ENCODE data around the gene MYO5B. TPM values are rescaled to one million over a fixed set of nuclear protein-coding genes. Genes with fewer than 3 reads are reported as not detected.

MYO5B gene
- total RNA-seq, 1 donor from 2014 or later = 0.21 TPM

DNA sequence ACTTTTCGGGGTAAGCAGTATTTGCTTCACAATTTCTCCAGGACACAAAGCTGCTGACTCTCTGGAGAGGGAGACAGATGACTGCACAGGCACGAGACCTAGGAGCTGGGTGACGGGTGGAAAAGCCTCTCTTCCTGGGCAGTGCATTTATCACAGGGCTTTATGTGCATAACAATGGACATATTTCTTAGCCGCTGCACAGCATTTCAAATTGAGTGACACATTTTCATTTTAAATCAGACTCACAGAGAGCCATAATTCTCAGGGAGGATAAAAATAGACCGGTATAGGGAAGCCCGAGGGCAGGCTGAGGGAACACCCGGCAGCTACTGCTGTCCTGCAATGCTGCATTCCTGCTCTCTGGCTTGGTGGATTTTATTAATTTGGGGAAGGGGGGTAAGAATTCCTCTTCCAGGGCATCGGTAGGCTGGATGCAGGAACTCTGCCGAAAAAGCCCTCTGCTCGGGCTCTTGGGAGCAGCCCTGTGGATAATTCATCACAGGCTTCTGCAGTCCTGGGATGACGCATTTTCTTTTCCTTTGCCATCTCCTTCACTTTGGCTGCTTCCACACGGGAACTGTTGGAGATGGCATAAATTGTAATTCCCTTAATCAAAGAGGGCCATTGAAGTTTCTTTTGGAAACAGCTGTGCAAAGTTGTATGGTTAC, 273.5 kb downstream of the MYO5B start:
- Histone ChIP-seq H3K36me3 (no peaks in the 10 kb centered on the region), H3K4me3 (no peak overlapping the region), H3K9me3 (no peaks in the 10 kb centered on the region), H3K4me1 (no peaks in the 10 kb centered on the region), H3K27me3 (no peaks in the 10 kb centered on the region), H3K27ac (no peak overlapping the region)
- no peak for DNase-seq (ENCODE audit: low spot score in 2 of 2)
- intact Hi-C loops (cut with DNase I) = no loop called here
- TF ChIP-seq, protein P1, sequence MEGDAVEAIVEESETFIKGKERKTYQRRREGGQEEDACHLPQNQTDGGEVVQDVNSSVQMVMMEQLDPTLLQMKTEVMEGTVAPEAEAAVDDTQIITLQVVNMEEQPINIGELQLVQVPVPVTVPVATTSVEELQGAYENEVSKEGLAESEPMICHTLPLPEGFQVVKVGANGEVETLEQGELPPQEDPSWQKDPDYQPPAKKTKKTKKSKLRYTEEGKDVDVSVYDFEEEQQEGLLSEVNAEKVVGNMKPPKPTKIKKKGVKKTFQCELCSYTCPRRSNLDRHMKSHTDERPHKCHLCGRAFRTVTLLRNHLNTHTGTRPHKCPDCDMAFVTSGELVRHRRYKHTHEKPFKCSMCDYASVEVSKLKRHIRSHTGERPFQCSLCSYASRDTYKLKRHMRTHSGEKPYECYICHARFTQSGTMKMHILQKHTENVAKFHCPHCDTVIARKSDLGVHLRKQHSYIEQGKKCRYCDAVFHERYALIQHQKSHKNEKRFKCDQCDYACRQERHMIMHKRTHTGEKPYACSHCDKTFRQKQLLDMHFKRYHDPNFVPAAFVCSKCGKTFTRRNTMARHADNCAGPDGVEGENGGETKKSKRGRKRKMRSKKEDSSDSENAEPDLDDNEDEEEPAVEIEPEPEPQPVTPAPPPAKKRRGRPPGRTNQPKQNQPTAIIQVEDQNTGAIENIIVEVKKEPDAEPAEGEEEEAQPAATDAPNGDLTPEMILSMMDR (IDR thresholded peaks at IDR 0.05) = no peak

DNA sequence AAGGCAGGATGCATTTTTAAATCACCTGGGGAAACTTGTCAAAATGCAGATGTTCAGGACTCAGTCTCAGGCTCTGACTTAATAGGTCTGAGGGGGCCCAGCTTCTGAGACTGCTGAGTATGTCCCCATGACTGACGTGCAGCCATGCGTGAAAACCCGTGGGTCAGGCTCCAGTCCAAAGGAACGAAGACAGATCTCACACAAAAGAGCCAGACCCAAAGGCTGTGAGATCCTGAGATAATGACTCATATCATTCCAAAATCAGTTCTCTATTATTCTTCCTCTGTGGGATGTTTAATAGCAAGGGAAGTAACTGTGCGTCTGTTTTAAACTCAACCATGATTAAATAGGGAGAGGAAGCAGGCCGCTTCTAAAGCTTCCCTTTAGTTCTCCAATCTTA, 274.2 kb downstream of the MYO5B start:
- no peaks in the 10 kb centered on the region for H3K27me3 ChIP-seq

DNA sequence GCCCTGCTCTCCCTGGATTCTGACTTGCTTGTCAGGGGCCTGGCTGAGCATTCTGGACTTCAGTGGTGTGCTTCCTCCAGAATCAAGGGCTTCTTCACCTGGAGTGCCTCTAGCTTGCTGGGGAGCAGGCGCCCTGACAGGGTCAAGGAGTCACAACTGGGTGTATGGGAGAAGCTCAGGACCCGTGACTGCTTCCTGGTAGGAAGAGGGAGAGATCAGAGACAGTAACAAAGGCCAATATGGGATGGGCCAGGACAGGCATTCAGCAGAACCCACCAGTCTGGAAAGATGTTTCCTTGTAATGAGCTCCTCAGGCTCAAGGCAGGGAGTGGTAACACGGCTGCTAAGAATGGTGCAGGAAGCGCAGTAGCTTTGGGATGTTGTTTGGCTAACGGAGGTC, 277.2 kb downstream of the MYO5B start:
- Histone ChIP-seq H3K27ac (no peak overlapping the region), H3K27me3 (no peaks in the 10 kb centered on the region), H3K4me1 (no peaks in the 10 kb centered on the region), H3K9me3 (no peaks in the 10 kb centered on the region), H3K36me3 (no peaks in the 10 kb centered on the region), H3K4me3 (no peak overlapping the region)
- no peak for DNase-seq (ENCODE audit: low spot score in 2 of 2)
- TF ChIP-seq, protein P1 (IDR thresholded peaks at IDR 0.05) = no peak
- intact Hi-C loops (cut with DNase I) = no loop called here

More for the DNA sequence above, 274.2 kb downstream of the MYO5B start:
- Histone ChIP-seq H3K9me3 (no peaks in the 10 kb centered on the region), H3K4me3 (no peak overlapping the region), H3K4me1 (no peaks in the 10 kb centered on the region), H3K27ac (no peak overlapping the region), H3K36me3 (no peaks in the 10 kb centered on the region)
- intact Hi-C loops (cut with DNase I) = no loop called here
- DNase-seq (ENCODE audit: low spot score in 2 of 2) = no peak
- TF ChIP-seq, protein P1 (IDR thresholded peaks at IDR 0.05) = no peak

DNA sequence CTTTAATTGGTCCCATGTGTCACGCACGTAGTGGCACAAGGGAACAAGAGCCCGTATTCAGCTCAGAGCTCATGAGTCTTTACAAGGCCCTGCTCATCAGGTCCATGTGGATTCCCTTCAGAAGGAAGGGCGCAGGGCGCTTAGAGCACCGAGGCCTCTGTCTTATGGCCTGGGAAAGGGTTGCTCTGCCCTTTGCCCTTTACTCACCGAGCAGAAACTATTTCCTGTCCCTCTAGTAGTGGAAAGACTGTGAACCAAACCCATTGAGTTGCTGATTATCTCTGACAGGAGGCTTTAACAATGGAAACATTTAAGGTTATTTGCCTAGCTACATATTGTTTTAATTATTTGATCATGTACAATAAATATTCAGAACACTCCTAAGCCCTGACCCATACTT, 279.6 kb downstream of the MYO5B start:
- Histone ChIP-seq H3K9me3 (no peaks in the 10 kb centered on the region), H3K4me3 (no peak overlapping the region), H3K27me3 (no peaks in the 10 kb centered on the region), H3K36me3 (peaks cover 0 to 3% of the 10 kb centered on the region in 2 donors), H3K4me1 (no peaks in the 10 kb centered on the region), H3K27ac (no peak overlapping the region)
- intact Hi-C loops (cut with DNase I) = no loop called here
- TF ChIP-seq, protein P1 (IDR thresholded peaks at IDR 0.05) = no peak
- no peak for DNase-seq (ENCODE audit: low spot score in 2 of 2)

DNA sequence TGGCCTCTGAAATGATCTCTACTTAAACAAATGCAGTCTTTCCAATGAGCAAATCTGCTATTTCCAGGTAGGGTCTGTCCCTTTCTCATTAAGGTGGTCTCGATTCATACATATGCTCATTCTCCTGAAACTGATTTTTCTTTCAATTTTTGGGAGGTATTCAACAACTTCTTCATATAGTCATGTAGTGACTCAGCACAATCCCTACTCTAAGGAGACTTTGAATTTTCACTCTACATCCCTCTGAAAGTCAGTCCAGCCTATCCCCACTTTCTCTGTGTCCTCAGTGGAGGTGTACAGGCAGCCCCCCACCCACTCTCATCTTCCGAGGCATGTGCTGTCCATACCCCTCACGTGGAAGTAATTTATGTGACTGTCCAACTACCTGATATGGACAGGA, 281.7 kb downstream of the MYO5B start:
- Histone ChIP-seq H3K27ac (no peak overlapping the region), H3K4me1 (no peaks in the 10 kb centered on the region), H3K27me3 (no peaks in the 10 kb centered on the region), H3K36me3 (peaks cover 0 to 3% of the 10 kb centered on the region in 2 donors), H3K4me3 (no peak overlapping the region), H3K9me3 (no peaks in the 10 kb centered on the region)
- TF ChIP-seq, protein P1 (IDR thresholded peaks at IDR 0.05) = no peak
- DNase-seq (ENCODE audit: low spot score in 2 of 2) = no peak
- intact Hi-C loops (cut with DNase I) = no loop called here

DNA sequence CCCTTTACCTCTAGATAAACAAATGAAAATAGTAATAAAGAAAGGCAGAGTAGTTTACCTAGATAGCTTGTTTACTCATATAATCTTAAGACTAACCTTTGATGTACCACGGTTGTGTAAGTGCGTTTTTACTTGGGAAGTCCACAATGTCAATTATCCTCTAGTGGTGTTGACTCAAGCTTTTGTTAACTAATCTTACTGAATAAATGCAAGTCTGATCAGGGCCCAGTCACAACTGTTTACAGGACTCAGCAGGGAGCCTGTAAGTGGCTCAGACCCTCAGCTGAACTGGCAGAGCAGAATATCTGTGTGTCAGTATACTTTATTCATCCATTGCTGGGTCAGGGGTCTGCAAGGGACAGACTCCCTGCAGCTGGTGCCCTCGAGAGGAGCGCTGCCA, 283.5 kb downstream of the MYO5B start:
- no peak overlapping the region for H3K4me3 ChIP-seq
- intact Hi-C loops (cut with DNase I) = no loop called here

More for the DNA sequence above, 283.5 kb downstream of the MYO5B start:
- peaks cover 0 to 3% of the 10 kb centered on the region in 2 donors for H3K36me3 ChIP-seq
- no peaks in the 10 kb centered on the region for H3K27me3 ChIP-seq
- no peak overlapping the region for H3K27ac ChIP-seq
- no peaks in the 10 kb centered on the region for H3K4me1 ChIP-seq
- DNase-seq (ENCODE audit: low spot score in 2 of 2) = no peak
- no peaks in the 10 kb centered on the region for H3K9me3 ChIP-seq
- TF ChIP-seq, protein P1 (IDR thresholded peaks at IDR 0.05) = no peak

Data from ascending aorta (tissue), 2 donors.